HG03280 (cell line): ENCODE measurements around the gene GNPTAB.
"Not testable (repeated sequence)": the region's sequence is repeated elsewhere in the genome, so short reads cannot be mapped to it uniquely, and the experiment has no call there.

ENCODE experiments used
- ATAC-seq: cut with Tn5 transposase; IDR thresholded peaks from one replicate; pipeline ENCODE4 v1.9.1; 2021; ENCODE audit warnings: mild to moderate bottlenecking, moderate library complexity; ENCODE audit not compliant: unreplicated experiment

The GNPTAB gene

GRCh38 chr12:101740566-101740965, 90.2 kb downstream of the GNPTAB start:
- ATAC-seq, result no peak

- no peak for ATAC-seq
These were observed 91.7 kb downstream of the GNPTAB start, which contains the start of gene SYCP3 for GRCh38 chr12:101738920-101739665. Gene SYCP3, minus strand, starts transcription at chr12:101739462. Its CDS starts 1,527 bp downstream, at chr12:101737935.

GRCh38 chr12:101737476-101737875, 93.3 kb downstream of the GNPTAB start:
- no peak for ATAC-seq

DNA sequence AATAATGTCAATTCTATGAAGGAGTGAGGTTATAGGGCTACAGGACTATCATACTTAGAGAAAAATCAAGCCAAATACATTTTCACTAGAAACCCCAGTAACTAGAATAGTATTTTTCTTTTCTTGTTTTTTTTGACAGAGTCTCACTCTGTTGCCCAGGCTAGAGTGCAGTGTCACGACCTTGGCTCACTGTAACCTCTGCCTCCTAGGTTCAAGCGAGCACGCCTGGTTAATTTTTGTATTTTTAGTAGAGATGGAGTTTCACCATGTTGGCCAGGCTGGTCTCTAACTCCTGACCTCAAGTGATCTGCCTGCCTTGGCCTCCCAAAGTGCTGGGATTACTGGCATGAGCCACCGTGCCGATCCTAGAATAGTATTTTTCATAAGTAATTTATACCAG, 96.3 kb downstream of the GNPTAB start:
- not testable (repeated sequence) for ATAC-seq

DNA sequence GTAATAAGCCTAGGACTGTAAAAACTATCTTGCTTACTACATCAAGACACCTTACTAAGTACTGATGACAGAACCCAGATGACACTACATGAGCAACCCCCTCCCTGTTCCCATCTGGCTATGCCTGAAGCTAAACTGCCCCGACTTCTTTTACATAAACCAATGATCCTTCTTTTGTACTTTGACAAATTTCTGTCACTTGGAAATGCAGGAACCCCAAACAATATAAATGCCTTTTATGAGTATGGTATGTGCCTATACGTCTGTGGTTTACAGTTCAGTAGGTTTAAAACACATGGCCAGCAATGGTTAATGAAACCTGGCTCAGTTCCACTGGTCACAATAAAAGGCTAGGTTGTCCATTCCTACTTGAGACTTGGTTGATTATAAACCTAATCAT, 97.6 kb downstream of the GNPTAB start:
- ATAC-seq, result no peak

GRCh38 chr12:101732318-101732717, 98.4 kb downstream of the GNPTAB start:
- no peak for ATAC-seq

DNA sequence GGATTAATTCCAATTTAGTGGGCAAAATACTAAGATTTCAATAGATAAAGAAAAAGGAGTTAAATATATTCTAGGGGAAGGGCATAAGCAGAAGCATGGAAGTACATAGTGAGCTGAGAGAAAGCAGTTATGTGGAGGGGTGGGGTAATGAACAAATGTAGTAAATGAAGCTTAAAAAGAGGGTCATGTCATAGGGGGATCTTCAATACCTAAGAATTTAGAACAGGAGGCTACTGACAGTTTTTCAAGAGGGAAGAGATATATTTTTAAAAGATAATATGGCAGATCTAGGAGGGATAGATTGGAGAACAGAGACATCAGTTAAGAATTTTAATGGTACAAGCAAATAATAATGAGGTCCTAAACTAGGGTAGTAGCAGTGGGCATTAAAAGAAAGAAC, 100.9 kb downstream of the GNPTAB start:
- ATAC-seq, result no peak

DNA sequence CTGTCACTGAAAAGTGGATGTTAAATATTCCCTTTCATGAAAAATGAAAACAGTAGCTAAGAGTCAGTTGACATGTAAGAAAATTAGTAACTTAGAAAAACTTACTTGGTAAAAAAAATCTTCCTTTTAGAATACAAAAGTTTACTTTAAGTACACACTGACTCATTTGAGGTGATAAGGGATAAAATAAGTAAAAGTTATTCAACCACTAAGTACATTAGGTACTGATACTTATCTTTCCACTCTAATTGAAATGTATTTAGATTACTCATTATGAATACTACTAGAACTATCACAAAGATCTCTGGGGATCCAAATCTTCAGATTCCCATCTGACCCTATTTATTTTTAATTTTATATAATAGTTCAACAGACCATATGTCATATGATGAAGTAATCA, 103.7 kb downstream of the GNPTAB start:
- no peak for ATAC-seq

DNA sequence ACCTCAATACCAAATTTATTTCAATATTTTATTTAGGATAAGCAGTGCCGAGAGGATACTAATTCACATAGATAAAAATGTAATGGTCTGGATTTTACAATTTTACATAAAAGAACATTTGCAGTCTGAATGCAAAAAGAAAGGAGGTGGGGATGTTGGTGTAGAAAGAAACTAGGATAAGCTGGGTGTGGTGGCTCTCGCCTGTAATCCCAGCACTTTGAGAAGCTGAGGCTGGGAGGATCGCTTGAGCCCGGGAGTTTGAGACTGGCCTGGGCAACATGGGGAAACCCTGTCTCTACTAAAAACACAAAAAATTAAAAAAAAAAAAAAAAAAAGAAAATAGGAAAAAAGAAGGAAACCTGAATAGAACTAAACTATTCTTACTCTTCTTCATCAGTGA, 108.4 kb downstream of the GNPTAB start:
- ATAC-seq, result no peak

DNA sequence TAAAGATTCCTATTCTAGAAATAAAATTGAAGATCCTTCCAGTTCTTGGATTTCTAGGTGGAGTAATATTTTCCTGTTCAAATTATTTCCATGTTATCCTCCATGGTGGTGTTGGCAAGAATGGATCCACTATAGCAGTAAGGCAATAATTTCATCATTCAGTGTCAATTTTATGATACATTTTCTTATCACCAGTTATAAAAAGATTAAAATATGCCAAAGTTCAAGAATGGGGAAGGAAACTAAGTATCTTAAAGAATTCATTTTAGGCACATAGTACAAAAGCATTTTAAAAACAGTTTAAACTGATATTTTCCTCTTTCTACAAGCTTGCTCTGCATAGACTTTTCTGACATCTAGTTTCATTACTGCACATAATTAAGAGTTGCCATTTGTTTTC, 110.6 kb downstream of the GNPTAB start:
- ATAC-seq, result no peak

- no peak for ATAC-seq
These were observed 111.2 kb downstream of the GNPTAB start for GRCh38 chr12:101719566-101719965.

GRCh38 chr12:101714877-101715444, 115.8 kb downstream of the GNPTAB start:
- ATAC-seq, result no peak

DNA sequence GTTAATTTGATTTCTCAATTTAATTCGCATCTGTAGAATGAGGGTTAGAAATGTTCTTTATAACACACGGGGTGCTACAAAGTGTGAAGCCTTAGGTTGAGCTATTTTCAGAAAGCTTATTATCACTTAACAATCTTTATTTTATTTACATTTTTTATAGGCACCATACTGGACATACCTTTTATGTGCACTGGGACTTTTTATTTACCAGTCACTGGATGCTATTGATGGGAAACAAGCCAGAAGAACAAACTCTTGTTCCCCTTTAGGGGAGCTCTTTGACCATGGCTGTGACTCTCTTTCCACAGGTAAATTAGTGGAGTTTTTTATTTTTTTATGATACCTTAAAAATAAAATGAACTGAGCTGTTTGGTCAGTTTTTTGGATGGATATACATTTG, 116.8 kb downstream of the GNPTAB start:
- ATAC-seq, result no peak

- ATAC-seq, result no peak
These were observed 117.6 kb downstream of the GNPTAB start for GRCh38 chr12:101713059-101713682.

GRCh38 chr12:101710288-101710687, 120.5 kb downstream of the GNPTAB start:
- no peak for ATAC-seq

DNA sequence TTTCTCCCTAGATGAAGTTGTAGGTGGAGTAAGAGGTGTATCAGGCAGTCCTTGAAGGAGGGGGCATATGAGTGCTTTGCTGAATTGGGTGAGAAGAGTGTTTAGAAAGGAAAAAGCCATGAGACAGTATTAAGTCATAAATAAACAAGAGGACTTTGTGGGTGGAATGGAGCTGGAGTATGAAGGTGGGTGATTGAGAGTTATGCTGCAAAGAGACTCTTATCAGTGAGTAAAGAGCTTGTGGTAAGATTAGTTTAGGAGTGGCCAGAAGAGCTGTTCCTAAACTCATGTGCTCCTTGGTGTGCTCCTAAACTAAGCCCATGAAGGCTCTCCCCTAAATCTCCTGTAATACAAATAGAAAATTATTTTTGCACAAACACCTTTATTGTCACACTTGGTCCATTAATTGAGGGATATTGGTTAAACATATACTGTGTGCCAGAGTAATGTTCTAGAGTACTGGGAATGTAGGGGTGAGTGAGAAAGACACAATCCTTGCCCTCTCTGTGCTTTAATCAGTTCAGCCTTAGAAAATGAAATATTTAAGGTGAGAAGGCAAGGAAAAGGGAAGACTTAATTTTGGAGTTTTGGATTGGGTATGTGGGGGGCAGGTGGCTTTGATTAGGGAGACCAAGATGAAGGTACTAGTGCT, 123.5 kb downstream of the GNPTAB start:
- ATAC-seq, result no peak

DNA sequence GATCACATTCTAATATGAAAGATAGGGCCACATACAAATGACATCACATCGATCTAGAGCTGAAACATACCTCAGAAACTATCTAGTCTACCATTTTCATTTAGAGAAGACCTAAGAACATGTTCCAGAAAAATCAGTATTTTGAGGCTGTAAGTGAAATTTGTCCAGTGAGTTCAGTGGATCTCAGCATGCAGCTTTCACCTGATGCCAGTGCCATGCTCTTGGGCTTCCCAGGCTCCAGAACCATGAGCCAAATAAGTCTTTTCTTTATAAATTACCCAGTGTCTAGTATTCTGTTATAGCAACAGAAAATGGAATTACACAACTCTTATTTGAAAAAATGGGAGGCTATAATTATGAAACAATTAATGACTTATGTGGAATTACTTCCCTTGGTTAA, 124.4 kb downstream of the GNPTAB start:
- ATAC-seq, result no peak

DNA sequence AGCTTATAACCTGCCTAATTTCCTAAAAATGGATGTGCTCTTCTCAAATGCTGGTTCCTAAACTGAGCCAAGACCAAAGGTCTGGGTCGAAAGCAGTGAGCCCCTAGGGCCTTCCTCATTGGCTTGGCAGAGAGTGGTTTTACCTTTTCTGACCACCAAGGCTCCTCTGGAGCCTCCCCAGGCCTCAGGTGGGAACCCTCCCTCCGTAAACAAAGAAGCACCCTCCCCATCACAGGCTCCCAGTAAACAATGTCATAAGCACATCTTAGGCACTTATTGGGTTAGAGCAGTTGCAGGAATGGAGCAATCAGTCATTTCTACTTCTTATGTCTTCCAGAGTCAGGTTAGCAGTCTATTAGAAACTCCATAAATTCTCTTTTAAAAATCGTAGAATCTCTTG, 127.3 kb downstream of the GNPTAB start:
- no peak for ATAC-seq

DNA sequence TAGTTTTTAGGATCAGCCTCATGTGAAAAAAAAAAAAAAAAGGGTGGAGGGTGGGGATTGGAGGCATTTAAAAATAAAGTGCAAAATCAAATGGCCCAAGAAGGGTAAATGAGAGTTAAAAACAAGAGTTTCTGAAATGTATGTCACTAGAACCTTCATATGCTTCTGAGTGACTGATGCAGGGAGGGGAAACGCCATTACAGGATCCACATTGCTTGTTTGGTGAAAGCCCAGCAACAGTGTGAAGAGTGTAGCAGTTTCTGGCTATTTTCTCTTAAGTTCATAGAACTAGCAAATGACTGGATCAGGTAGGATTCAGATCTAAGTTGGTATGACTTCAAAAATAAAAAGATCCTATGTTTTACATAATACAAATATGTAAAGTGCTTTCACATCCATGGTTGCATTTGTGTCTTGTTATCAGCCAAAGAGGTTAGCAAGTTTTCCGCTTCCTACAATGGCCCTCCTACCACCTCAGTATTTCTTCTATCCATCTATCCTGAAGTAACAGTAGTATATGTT, 130.4 kb downstream of the GNPTAB start:
- no peak for ATAC-seq

DNA sequence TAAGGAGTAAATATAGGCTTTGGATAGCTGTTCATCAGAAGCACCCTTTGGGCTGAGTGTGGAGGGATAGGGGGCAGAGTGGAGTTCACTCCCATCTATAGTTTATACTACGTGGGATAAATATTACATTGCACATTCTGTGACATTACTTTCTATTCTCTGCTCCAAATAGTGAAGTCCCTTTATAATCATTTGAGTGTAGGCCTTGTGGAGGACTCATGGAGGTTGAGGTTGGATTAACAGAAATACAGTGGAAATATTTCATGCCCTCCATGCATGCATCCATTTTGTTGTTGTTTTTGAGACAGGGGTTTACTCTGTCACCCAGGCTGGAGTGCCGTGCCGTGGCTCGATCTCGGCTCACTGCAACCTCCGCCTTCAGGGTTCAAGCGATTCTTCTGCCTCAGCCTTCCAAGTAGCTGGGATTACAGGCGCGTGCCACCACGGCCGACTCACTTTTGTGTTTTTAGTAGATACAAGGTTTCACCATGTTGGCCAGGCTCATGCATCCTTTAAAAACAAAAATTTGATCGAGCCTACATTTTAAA, 131.9 kb downstream of the GNPTAB start:
- ATAC-seq, result no peak
